NOMO-1 treated with dmso at 0.1 percent for 144 hours (cell line): ENCODE measurements around the gene TRMT11.

Experiments
- DNase-seq: peaks from one replicate; lab custom pipeline; 2025; ENCODE audit not compliant: unreplicated experiment; lab: John Stamatoyannopoulos, UW

TRMT11 gene

DNA sequence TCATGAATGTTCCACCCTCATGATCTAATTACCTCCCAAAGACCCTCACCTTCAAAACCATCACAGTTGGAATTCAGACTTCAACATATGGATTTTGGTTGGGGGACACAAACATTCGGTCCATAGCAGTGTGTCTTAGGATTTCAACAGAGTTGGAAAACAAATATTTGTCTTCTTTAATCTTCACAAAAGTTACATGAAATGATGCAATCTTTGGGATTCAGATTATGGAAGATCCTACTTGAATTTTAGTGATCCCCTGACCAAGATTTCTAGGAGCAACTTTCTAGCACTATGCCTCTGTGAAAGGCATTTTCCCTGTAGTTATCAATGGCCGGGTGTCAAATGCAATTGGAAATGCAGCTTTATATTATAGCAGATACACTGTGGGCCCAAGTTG lies 86.5 kb downstream of the TRMT11 start:
- DNase-seq, result no peak

DNA sequence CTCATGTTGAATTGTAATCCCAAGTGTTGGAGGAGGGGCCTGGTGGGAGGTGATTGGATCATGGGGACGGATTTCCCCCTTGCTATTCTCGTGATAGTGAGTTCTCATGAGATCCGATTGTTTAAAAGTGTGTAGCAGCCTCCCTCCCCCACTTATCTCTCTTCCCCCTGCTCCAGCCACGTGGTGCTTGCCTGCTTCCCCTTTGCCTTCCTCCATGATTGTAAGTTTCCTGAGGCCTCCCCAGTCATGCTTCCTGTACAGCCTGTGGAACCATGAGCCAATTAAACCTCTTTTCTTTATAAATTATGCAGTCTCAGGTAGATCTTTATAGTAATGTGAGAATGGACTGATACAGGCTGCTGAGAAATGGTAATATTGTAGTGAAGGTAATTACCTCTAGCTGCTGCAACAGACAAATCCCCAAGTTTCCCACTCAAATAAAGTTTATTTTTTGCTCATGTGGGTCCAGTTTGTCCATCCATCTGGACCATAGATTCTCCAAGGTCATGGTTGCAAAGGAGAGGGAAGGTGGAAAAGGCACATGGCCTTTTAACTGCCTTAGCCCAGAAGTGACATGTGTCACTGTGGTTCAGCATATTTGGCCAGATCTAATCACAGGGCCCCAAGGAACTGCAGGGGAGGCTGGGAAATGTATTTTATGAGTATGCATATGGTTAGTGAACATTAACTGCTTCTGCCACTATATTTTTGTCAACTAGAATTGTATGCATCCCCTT lies 89.2 kb downstream of the TRMT11 start:
- no peak for DNase-seq

DNA sequence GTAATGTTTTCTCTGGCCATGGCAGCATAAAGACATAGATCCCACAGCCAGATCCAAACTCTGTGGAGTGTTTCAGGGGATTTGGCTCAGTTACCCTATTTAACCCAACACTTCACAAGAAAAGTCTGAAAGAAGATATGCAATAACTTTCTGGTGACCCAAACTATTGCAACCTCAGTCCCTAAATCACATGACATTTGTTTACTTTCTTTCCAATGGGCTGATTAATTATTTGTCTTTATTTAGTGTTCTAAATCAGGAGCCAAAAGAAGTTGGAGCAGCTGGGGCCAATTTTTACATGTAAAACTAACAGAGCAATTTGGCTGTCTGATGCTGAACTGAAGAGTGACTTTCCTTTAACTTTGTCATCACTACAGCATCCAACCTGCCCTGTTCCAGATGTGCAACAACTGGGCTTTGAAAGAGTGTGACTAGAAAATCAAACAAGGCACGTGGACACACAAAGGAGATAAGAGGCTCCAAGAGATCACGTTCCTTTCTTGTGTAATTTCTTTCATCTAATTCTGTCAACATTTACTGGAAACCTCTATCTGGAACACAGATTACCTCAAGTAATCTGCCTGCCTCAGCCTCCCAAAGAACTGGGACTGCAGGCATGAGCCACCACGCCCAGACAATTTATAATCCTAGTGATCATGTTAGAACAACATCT lies 90.8 kb downstream of the TRMT11 start:
- DNase-seq, result no peak

DNA sequence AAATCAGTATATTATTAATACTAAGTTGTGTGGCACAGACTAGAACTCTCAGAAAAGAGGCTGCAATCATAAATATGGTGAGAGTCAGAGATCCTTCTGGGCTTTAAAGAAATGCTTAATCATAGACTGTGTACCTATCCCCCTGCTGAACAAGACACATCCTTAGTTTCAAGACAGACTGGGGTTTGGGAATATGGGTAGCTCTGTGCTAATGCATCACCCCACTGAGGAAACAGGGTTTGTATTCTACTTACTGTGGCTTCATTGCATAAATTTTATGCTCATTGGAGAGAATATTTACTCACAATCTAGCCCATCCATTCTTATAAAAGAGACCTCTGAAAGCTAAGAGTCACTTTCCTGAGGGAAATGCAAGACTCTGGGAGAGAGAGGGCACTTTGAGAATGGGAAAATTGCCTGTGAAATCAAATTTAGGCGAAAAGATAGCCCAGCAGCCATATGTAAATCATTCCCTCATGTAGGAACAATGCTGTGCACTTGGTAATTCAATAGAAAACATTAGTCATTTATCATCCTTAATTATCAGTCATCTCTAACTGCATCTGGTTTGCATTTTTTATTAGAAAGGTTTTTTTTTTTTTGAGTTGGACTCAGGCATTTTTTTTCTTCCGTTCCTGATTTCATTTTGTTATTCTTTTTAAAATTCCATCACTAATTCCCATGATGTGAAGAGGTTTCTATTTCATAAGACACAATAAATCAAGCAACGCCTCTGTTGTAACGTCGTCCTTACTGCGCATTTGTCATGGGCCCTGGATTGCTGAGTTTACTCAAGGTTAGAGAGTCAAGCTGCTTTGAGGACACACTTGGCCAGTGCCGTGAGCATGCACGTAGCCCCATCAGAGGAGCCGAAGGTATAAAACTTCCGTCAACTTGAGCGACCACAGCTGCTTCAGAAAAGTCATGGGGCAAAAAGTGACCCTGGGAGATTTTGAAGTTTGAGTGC lies 91.8 kb downstream of the TRMT11 start:
- DNase-seq, result no peak

DNA sequence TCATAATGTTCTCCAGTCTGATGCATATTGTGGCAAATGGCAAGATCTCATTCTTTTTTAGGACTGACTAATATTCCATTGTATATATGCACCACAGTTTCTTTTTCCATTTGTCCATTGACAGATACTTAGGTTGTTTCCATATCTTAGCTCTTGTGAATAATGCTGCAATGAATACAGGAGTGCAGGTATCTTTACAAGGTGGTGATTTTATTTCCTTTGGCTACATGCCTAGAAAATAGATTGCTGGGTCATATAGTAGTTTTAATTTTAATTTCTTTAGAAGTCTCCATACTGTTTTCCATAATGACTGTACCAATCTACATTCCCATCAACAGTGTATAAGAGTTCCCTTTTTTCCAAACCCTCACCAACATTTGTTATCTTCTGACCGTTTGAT lies 97.5 kb downstream of the TRMT11 start:
- DNase-seq, result no peak

DNA sequence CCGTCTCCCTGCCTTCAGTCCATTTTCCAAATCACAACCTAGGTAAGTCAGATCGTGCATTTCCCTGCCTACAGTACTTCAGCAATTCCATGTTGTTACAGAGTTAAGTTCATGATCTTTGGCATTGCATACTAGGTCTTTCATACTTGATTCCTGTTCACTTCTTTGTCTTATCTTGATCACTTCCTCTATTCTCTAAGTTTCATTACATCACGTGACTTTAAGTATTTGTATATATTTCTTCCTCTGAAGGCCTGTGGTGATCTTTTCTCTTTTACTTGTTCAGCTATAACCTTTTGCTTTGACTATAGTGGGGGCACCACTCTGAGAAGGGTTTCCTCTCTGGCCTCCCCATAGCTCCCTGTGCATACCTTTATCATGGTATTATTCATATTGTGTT lies 100.2 kb downstream of the TRMT11 start:
- no peak for DNase-seq
